K562 (cell line): ENCODE results near the gene FMNL3. TPM values are rescaled to one million over a fixed set of nuclear protein-coding genes. Genes with fewer than 3 reads are reported as not detected.
A peak's percentile ranks its signal among the peaks of the same experiment; 100 is the strongest.

ENCODE experiments used
- CTBP1 ChIP-seq: fragments of 450-650 bp; IDR thresholded peaks from 2 replicates; pipeline ENCODE4 v1.6.1; 2016; ENCODE audit warnings: borderline replicate concordance
- CTCF ChIP-seq, 3 experiments: IDR thresholded peaks in 2 of 3; conservative IDR thresholded peaks in 1 of 3; 2 replicates each; pipeline ENCODE4 v1.5.1; 2011 to 2012; ENCODE audit warnings: low read length in 3 of 3, mild to moderate bottlenecking in 3 of 3, control low read depth in 2 of 3, improper control_type of control experiment in 1 of 3, inconsistent platforms in 1 of 3, low read depth in 1 of 3, mixed read lengths in 1 of 3, moderate library complexity in 1 of 3; ENCODE audit not compliant: insufficient read depth in 2 of 3
- DMBX1 ChIP-seq: fragments of 250-450 bp; sonication (Bioruptor Pico); IDR thresholded peaks from 2 replicates; pipeline ENCODE4 v1.8.0; 2022; ENCODE audit warnings: inconsistent platforms, mild to moderate bottlenecking, moderate library complexity, borderline replicate concordance
- DNMT1 ChIP-seq: fragments of 450-650 bp; IDR thresholded peaks from 2 replicates; pipeline ENCODE4 v1.6.1; 2016; ENCODE audit warnings: antibody characterized with exemption, mild to moderate bottlenecking
- E2F3 ChIP-seq: fragments of 250-450 bp; sonication (Bioruptor Pico); IDR thresholded peaks from 2 replicates; pipeline ENCODE4 v1.4.0; 2020; ENCODE audit warnings: mild to moderate bottlenecking
- E2F4 ChIP-seq: sonication (generic); formaldehyde crosslinking; IDR thresholded peaks from 2 replicates; pipeline ENCODE4 v1.8.0; 2022; ENCODE audit warnings: mild to moderate bottlenecking, low read depth, missing genetic modification reagents
- ESRRA ChIP-seq: fragments of 450-650 bp; IDR thresholded peaks from 2 replicates; pipeline ENCODE4 v1.6.1; 2014; ENCODE audit warnings: low read depth, mild to moderate bottlenecking, moderate library complexity, borderline replicate concordance
- FOXA3 ChIP-seq, 2 experiments: fragments of 450-650 bp in 1 of 2; sonication (generic) in 1 of 2; formaldehyde crosslinking; IDR thresholded peaks in 1 of 2; conservative IDR thresholded peaks in 1 of 2; 2 replicates each; pipeline versions ENCODE4 v1.4.0 to v1.8.0; 2020 to 2022; ENCODE audit warnings: mild to moderate bottlenecking in 2 of 2, missing genetic modification reagents in 1 of 2
- FOXP4 ChIP-seq: sonication (generic); formaldehyde crosslinking; IDR thresholded peaks from 2 replicates; pipeline ENCODE4 v1.8.0; 2022; ENCODE audit warnings: mild to moderate bottlenecking, missing genetic modification reagents, borderline replicate concordance
- GTF2E2 ChIP-seq: fragments of 200-800 bp; sonication (Bioruptor generic); IDR thresholded peaks from 2 replicates; pipeline ENCODE4 v1.6.1; 2016; ENCODE audit warnings: missing genetic modification characterization, missing compliant biosample characterization
- HDAC2 ChIP-seq: fragments of 450-650 bp; IDR thresholded peaks from 2 replicates; pipeline ENCODE4 v1.6.1; 2016; ENCODE audit warnings: mild to moderate bottlenecking
- MAZ ChIP-seq, 2 experiments: fragments of 450-650 bp in 1 of 2; sonication (generic) in 1 of 2; formaldehyde crosslinking; IDR thresholded peaks in 1 of 2; conservative IDR thresholded peaks in 1 of 2; 2 replicates each; pipeline versions ENCODE4 v1.4.0 to v1.5.0; 2020; ENCODE audit warnings: mild to moderate bottlenecking in 1 of 2, missing genetic modification reagents in 1 of 2
- POLR2AphosphoS2 ChIP-seq: IDR thresholded peaks from 2 replicates; pipeline ENCODE4 v1.6.1; 2012; ENCODE audit warnings: low read length, improper control_type of control experiment
- SFPQ ChIP-seq: fragments of 200-400 bp; formaldehyde crosslinking; IDR thresholded peaks from 2 replicates; pipeline ENCODE4 v1.6.1; 2017; ENCODE audit warnings: mild to moderate bottlenecking, low read depth, low read length, moderate library complexity
- TGIF2 ChIP-seq: sonication (generic); formaldehyde crosslinking; IDR thresholded peaks from 2 replicates; pipeline ENCODE4 v1.8.1; 2022; ENCODE audit warnings: mild to moderate bottlenecking, missing genetic modification reagents, moderate library complexity
- YBX1 ChIP-seq: fragments of 450-650 bp; IDR thresholded peaks from 2 replicates; pipeline ENCODE4 v1.7.1; 2016; ENCODE audit warnings: mild to moderate bottlenecking
- ZBTB1 ChIP-seq: sonication (generic); formaldehyde crosslinking; IDR thresholded peaks from 2 replicates; pipeline ENCODE4 v1.8.1; 2023; ENCODE audit warnings: missing genetic modification reagents, low read depth, mild to moderate bottlenecking, borderline replicate concordance
- ZFP36 ChIP-seq: fragments of 150-350 bp; IDR thresholded peaks from 2 replicates; pipeline ENCODE4 v1.6.1; 2018; ENCODE audit warnings: low read length, low read depth; ENCODE audit not compliant: partially characterized antibody
- ZNF699 ChIP-seq: fragments of 250-450 bp; sonication (Bioruptor Pico); IDR thresholded peaks from 2 replicates; pipeline ENCODE4 v1.8.0; 2021; ENCODE audit warnings: mild to moderate bottlenecking, moderate library complexity; ENCODE audit not compliant: insufficient replicate concordance
- ZNF77 ChIP-seq: fragments of 250-450 bp; sonication (Bioruptor Pico); IDR thresholded peaks from 2 replicates; pipeline ENCODE4 v1.5.0; 2020
- ZNF780A ChIP-seq: fragments of 250-450 bp; sonication (Bioruptor Pico); IDR thresholded peaks from 2 replicates; pipeline ENCODE4 v1.5.0; 2021; ENCODE audit warnings: mild to moderate bottlenecking
- polyA plus RNA-seq, 8 experiments: library from polyadenylated mRNA; depleted of rRNA in 4 of 8; stranded (reverse) in 5 of 8; unstranded in 3 of 8; fragments of >200 nt; fragmentation: Nextera tagmentation in 2 of 8; fragmentation: Illumina TruSeq in 1 of 8; extraction: Ambion mirVana in 2 of 8; extraction: Trizol in 1 of 8; gene quantifications; 2 replicates each; pipeline versions ENCODE4 v1.2.1 to v1.2.3, GENCODE V29; 2011 to 2014; ENCODE audit warnings: inconsistent platforms in 1 of 8, missing spikeins in 1 of 8
- total RNA-seq, 7 experiments: library from RNA; depleted of rRNA in 6 of 7; stranded (reverse); fragments of >200 nt in 6 of 7; fragmentation: Illumina TruSeq in 2 of 7; extraction: Trizol in 2 of 7; gene quantifications; 2 replicates each; pipeline versions ENCODE4 v1.2.1 to v1.2.3, GENCODE V29; 2011 to 2021; ENCODE audit warnings: low replicate concordance in 1 of 7

The FMNL3 gene
- total and polyA plus RNA-seq, 9 of the 15 experiments (the other 6 are each of a cell fraction or from before 2014, with no cell fraction given), result 0.49 to 14.4 (median 6.8) TPM

- TF ChIP-seq FOXP4 (CRISPR knock-in tag), result no peak
- TF ChIP-seq TGIF2 (CRISPR knock-in tag), result no peak
- peak; percentile 97 for TF ChIP-seq CTBP1
- TF ChIP-seq DNMT1, result no peak
- peak; percentile 57 to 64 for TF ChIP-seq MAZ (CRISPR knock-in tag; conservative IDR thresholded peaks at IDR 0.05 in 1 of 2, IDR thresholded peaks at IDR 0.05 in 1 of 2)
- no peak for TF ChIP-seq CTCF (IDR thresholded peaks at IDR 0.05 in 2 of 3, conservative IDR thresholded peaks at IDR 0.05 in 1 of 3; ENCODE audit: insufficient read depth in 2 of 3, low read depth in 1 of 3, low read length in 3 of 3)
- TF ChIP-seq SFPQ, result no peak
- TF ChIP-seq POLR2AphosphoS2, result no peak
- TF ChIP-seq DMBX1 (CRISPR knock-in tag), result peak; percentile 61; the same call in 1 of the 2 replicates
- no peak for TF ChIP-seq ZNF699 (CRISPR knock-in tag)
- no peak for TF ChIP-seq E2F3 (CRISPR knock-in tag)
- no peak; the same call in 1 of the 2 replicates for TF ChIP-seq ESRRA
- no peak for TF ChIP-seq ZBTB1 (CRISPR knock-in tag)
- TF ChIP-seq HDAC2, result 0 out of 2 replicates have a peak, but pooled peaks have one; percentile 50
- TF ChIP-seq E2F4 (CRISPR knock-in tag), result no peak
- TF ChIP-seq ZNF780A (CRISPR knock-in tag), result no peak
- TF ChIP-seq ZNF77 (CRISPR knock-in tag), result no peak
- TF ChIP-seq ZFP36, result no peak
- no peak for TF ChIP-seq YBX1
- TF ChIP-seq GTF2E2, result peak; percentile 61
- TF ChIP-seq FOXA3 (CRISPR knock-in tag; conservative IDR thresholded peaks at IDR 0.05 in 1 of 2, IDR thresholded peaks at IDR 0.05 in 1 of 2), result peak in 1 of 2 experiments; percentile 69; a peak in 2 of 4 replicates
Observed at GRCh38 chr12:49730568-49731101, 23.4 kb upstream of the FMNL3 start (continued).
